B cell (primary cell): ENCODE data around the gene WDR87. TPM values are rescaled to one million over a fixed set of nuclear protein-coding genes. Genes with fewer than 3 reads are reported as not detected.

ENCODE experiments used
- ATAC-seq: fragments of 200-7000 bp; cut with Tn5 transposase; one replicate; pipeline ENCODE4 v1.10.0; 2021; ENCODE audit warnings: low read depth, mild to moderate bottlenecking, moderate number of reproducible peaks, moderate library complexity
- CTCF ChIA-PET: fragments of 350-600 bp; sonication (Branson Sonifier 250); formaldehyde crosslinking; loops from one replicate; lab custom pipeline; 2021; ENCODE audit warnings: antibody characterized with exemption, inconsistent platforms; lab: Charles Lee
- POLR2A ChIA-PET: fragments of 350-600 bp; sonication (Branson Sonifier 250); formaldehyde crosslinking; loops from one replicate; lab custom pipeline; 2021; ENCODE audit warnings: antibody characterized with exemption; lab: Charles Lee
- DNase-seq: peaks from one replicate; pipeline ENCODE4 v3.0.0; 2013
- H2AFZ ChIP-seq: 2 replicates; pipeline ENCODE4 v1.6.1; 2012; ENCODE audit warnings: mild to moderate bottlenecking, low read depth, low read length; ENCODE audit not compliant: insufficient read depth, poor library complexity, severe bottlenecking
- H3K27ac ChIP-seq, 2 donors: 1 replicate in 1 of 2; 2 replicates in 1 of 2; pipeline ENCODE4 v1.5.1; 2012 to 2013; ENCODE audit warnings: low read length in 2 of 2, mild to moderate bottlenecking in 2 of 2, moderate library complexity in 1 of 2
- H3K27me3 ChIP-seq, 4 experiments: fragments of 200-600 bp in 1 of 4; sonication (generic) in 1 of 4; replicated peaks in 1 of 4; 1 replicate in 2 of 4; 2 replicates in 2 of 4; pipeline versions ENCODE4 v1.6.1 to v1.7.0; 2013 to 2016; ENCODE audit warnings: low read length in 3 of 4, mild to moderate bottlenecking in 2 of 4, mixed read lengths in 1 of 4, moderate library complexity in 1 of 4; ENCODE audit not compliant: insufficient read depth in 4 of 4, control insufficient read depth in 3 of 4; ENCODE audit errors: control extremely low read depth in 1 of 4
- H3K36me3 ChIP-seq, 2 experiments: replicated peaks in 1 of 2; 1 replicate in 1 of 2; 2 replicates in 1 of 2; pipeline versions ENCODE4 v1.6.1 to v1.7.1; 2013; ENCODE audit warnings: low read length in 1 of 2; ENCODE audit not compliant: insufficient read depth in 2 of 2, control insufficient read depth in 1 of 2; ENCODE audit errors: control extremely low read depth in 1 of 2, extremely low read depth in 1 of 2
- H3K4me1 ChIP-seq, 2 donors: fragments of 200-600 bp in 1 of 2; sonication (generic) in 1 of 2; 1 replicate in 1 of 2; 2 replicates in 1 of 2; pipeline versions ENCODE4 v1.5.1 to v1.6.1; 2013 to 2017; ENCODE audit warnings: low read length in 2 of 2; ENCODE audit not compliant: control insufficient read depth in 2 of 2, insufficient read depth in 2 of 2
- H3K4me2 ChIP-seq: replicated peaks from 2 replicates; pipeline ENCODE3; 2012; ENCODE audit warnings: mild to moderate bottlenecking, low read depth, low read length; ENCODE audit not compliant: poor library complexity, severe bottlenecking
- H3K4me3 ChIP-seq, 5 experiments: fragments of 200-600 bp in 1 of 5; sonication (generic) in 1 of 5; 1 replicate in 3 of 5; 2 replicates in 2 of 5; pipeline versions ENCODE4 v1.5.1 to v1.7.0; 2011 to 2016; ENCODE audit warnings: low read length in 4 of 5, mild to moderate bottlenecking in 4 of 5, low read depth in 2 of 5, control low read depth in 1 of 5, moderate library complexity in 1 of 5; ENCODE audit not compliant: insufficient read depth in 1 of 5; ENCODE audit errors: control extremely low read depth in 1 of 5, extremely low read depth in 1 of 5
- H3K79me2 ChIP-seq: fragments of 200-600 bp; sonication (generic); one replicate; pipeline ENCODE4 v1.6.0; 2016; ENCODE audit warnings: low read length; ENCODE audit not compliant: control insufficient read depth, insufficient read depth
- H3K9ac ChIP-seq: fragments of 200-600 bp; sonication (generic); 2 replicates; pipeline ENCODE4 v1.6.1; 2017; ENCODE audit warnings: mild to moderate bottlenecking, low read length, moderate library complexity
- H3K9me3 ChIP-seq, 3 donors: one replicate each; pipeline versions ENCODE4 v1.6.1 to v1.7.1; 2013; ENCODE audit warnings: low read length in 2 of 3; ENCODE audit not compliant: control insufficient read depth in 2 of 3, insufficient read depth in 1 of 3; ENCODE audit errors: control extremely low read depth in 1 of 3
- H4K20me1 ChIP-seq: 2 replicates; pipeline ENCODE4 v1.6.0; 2012; ENCODE audit warnings: mild to moderate bottlenecking, low read length; ENCODE audit not compliant: insufficient read depth, control insufficient read depth, poor library complexity, severe bottlenecking
- H3K27ac Mint-ChIP-seq: one replicate; pipeline ENCODE4 v1.8.0; 2021; ENCODE audit warnings: mixed read lengths
- H3K27me3 Mint-ChIP-seq: one replicate; pipeline ENCODE4 v1.8.0; 2021; ENCODE audit warnings: mixed read lengths
- H3K4me1 Mint-ChIP-seq: one replicate; pipeline ENCODE4 v1.8.0; 2021; ENCODE audit warnings: mixed read lengths
- H3K4me3 Mint-ChIP-seq: one replicate; pipeline ENCODE4 v1.8.0; 2021; ENCODE audit warnings: mixed read lengths
- H3K9me3 Mint-ChIP-seq: one replicate; pipeline ENCODE4 v1.8.0; 2022; ENCODE audit warnings: mixed read lengths; ENCODE audit not compliant: insufficient read depth
- EZH2 ChIP-seq: IDR thresholded peaks from 2 replicates; pipeline ENCODE4 v1.6.1; 2012; ENCODE audit warnings: borderline replicate concordance, low read depth, mild to moderate bottlenecking, moderate library complexity, low read length; ENCODE audit not compliant: insufficient read depth, poor library complexity, severe bottlenecking
- WGBS: methylation state at CpG from one replicate; pipeline ENCODE4 v1.1.5; 2013; ENCODE audit warnings: missing lambda C conversion rate; ENCODE audit not compliant: insufficient coverage; 5-methylcytosine and 5-hydroxymethylcytosine counted together
- intact Hi-C: fragments of 100-400 bp; cut with micrococcal nuclease; formaldehyde crosslinking; loops from one replicate; pipeline ENCODE4 v1.10.0; 2022
- polyA plus RNA-seq: library from polyadenylated mRNA; depleted of rRNA; stranded (reverse); fragments of >200 nt; gene quantifications from 2 replicates; pipeline ENCODE4 v1.2.3, GENCODE V29; 2012
- total RNA-seq, 2 donors: library from RNA; stranded (reverse); fragments of 120-200 nt in 1 of 2; gene quantifications; 1 replicate in 1 of 2; 2 replicates in 1 of 2; pipeline versions ENCODE4 v1.2.3 to v1.2.4, GENCODE V29; 2013 to 2022
- TF ChIP-seq, protein P1 (sequence below): fragments of 200-600 bp; IDR thresholded peaks from one replicate; pipeline ENCODE4 v1.8.0; 2022; ENCODE audit warnings: antibody characterized with exemption, mild to moderate bottlenecking

WDR87 gene
- total and polyA plus RNA-seq, 2 donors (not counting 1 experiment from before 2014, with no cell fraction given), result not detected

DNA sequence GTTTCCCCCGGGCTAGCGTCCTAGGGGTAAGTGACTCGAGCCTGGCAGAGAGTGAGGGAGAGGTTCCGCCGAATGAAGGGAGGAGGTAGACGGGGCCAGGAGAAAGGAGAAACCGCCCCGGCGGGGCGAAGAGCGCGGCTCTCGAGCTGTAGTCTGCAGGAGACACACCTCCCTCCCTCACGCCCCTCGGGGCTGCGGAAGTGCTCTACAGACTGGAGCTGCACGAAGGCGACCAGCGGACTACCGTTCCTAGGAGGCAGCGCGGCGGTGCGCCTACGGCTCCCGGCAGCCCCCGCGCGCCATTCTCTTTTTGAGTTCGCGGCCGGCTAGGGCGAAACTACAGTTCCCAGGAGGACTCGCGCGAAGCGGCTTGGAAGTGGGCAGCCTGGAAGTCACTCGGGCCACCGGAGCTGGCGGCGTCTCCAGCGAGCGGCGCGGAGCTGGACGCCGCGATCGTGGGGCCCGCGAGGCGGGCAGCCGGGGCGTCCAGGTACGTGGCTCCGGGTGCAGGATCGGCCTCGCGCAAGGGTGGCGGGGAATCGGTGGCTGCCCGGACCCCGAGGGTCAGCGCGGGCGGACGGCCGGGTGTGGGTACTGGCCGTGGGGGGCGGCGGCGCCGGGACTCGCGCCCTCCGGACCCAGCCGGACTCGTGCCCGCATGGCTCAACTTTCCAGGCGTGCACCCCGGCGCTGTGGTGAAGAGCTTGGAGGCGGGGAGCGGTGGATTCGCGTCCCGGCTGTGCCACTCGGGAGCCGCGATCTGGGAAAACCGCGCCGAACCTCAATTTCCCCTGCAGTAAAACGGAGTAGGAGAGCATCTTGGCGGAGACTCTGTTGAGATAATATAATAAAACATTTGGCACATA lies 708 bp upstream of the WDR87 start, which contains the start of gene SIPA1L3:
SIPA1L3 (plus strand) TSS at position 340 of the 866 bp plus-strand sequence. CDS start 174,358 bp downstream, outside the sequence.
- peak within 1 kb of the TSS; percentile 89 for H3K9ac ChIP-seq
- Mint-ChIP-seq H3K9me3 (peaks cover 6% of the 10 kb centered on the region), H3K27ac (peak within 1 kb of the TSS; percentile 96), H3K4me1 (peaks cover 58% of the 10 kb centered on the region), H3K4me3 (peak within 1 kb of the TSS; percentile 91), H3K27me3 (no peaks in the 10 kb centered on the region)
- peaks cover 51% of the 10 kb centered on the region for H3K79me2 ChIP-seq
- ATAC-seq (peak; percentile 93), DNase-seq (peak; percentile 96)
- peak within 1 kb of the TSS; percentile 68 to 99 (median 94) for H3K4me3 ChIP-seq
- no peaks in the 10 kb centered on the region for H3K27me3 ChIP-seq
- peaks cover 0 to 8% of the 10 kb centered on the region in 2 experiments for H3K36me3 ChIP-seq
- WGBS, result under 1% methylated on average over 88 of the region's 95 CpGs
- H3K4me2 ChIP-seq, result peak within 1 kb of the TSS; percentile 85
- H4K20me1 ChIP-seq, result peaks cover 4% of the 10 kb centered on the region
- peaks cover 55 to 63% of the 10 kb centered on the region in 2 donors for H3K4me1 ChIP-seq
- intact Hi-C loops, result loop anchor here (1.0 to 10.0 kb wide), 10 partner anchors 21 to 708 kb away; partner anchors contain the start of genes DPF1, EIF3K, MAP4K1 and PSMD8
- H2AFZ ChIP-seq, result peak within 1 kb of the TSS; percentile 86
- CTCF ChIA-PET, result interaction anchor here (0.5 to 9.9 kb wide), 23 partner anchors 12 to 467 kb away, joined by 3 to 186 read pairs (median 6); partner anchors contain the start of gene PSMD8
- H3K27ac ChIP-seq, result peak within 1 kb of the TSS; percentile 64 to 84
- POLR2A ChIA-PET, result interaction anchor here (0.5 to 4.2 kb wide), 18 partner anchors 8 to 477 kb away, joined by 3 to 46 read pairs (median 8); partner anchors contain the start of genes CATSPERG and SPINT2
- TF ChIP-seq EZH2, result no peak
- TF ChIP-seq, protein P1, sequence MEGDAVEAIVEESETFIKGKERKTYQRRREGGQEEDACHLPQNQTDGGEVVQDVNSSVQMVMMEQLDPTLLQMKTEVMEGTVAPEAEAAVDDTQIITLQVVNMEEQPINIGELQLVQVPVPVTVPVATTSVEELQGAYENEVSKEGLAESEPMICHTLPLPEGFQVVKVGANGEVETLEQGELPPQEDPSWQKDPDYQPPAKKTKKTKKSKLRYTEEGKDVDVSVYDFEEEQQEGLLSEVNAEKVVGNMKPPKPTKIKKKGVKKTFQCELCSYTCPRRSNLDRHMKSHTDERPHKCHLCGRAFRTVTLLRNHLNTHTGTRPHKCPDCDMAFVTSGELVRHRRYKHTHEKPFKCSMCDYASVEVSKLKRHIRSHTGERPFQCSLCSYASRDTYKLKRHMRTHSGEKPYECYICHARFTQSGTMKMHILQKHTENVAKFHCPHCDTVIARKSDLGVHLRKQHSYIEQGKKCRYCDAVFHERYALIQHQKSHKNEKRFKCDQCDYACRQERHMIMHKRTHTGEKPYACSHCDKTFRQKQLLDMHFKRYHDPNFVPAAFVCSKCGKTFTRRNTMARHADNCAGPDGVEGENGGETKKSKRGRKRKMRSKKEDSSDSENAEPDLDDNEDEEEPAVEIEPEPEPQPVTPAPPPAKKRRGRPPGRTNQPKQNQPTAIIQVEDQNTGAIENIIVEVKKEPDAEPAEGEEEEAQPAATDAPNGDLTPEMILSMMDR, result no peak
- H3K9me3 ChIP-seq, result peaks cover 0 to 9% (median 0%) of the 10 kb centered on the region in 3 donors
